Colonic mucosa (tissue), 4 donors: ENCODE results near the gene RTF2. TPM values are rescaled to one million over a fixed set of nuclear protein-coding genes. Genes with fewer than 3 reads are reported as not detected.

Experiments used
- DNase-seq: peaks from one replicate; pipeline ENCODE4 v3.0.0-alpha.2; 2020
- H3K27ac ChIP-seq: fragments of 200-600 bp; one replicate; pipeline ENCODE4 v1.8.0; 2021
- H3K27me3 ChIP-seq: fragments of 200-600 bp; one replicate; pipeline ENCODE4 v1.8.0; 2021
- H3K36me3 ChIP-seq: fragments of 200-600 bp; one replicate; pipeline ENCODE4 v1.8.0; 2021
- H3K4me1 ChIP-seq: fragments of 200-600 bp; one replicate; pipeline ENCODE4 v1.8.0; 2021; ENCODE audit warnings: mild to moderate bottlenecking
- H3K4me3 ChIP-seq: fragments of 200-600 bp; one replicate; pipeline ENCODE4 v1.8.0; 2021
- H3K9ac ChIP-seq, 2 donors: one replicate each; pipeline ENCODE4 v1.7.0; 2013; ENCODE audit warnings: control low read depth in 2 of 2, low read depth in 2 of 2, low read length in 2 of 2
- H3K9me3 ChIP-seq: fragments of 200-600 bp; one replicate; pipeline ENCODE4 v1.8.0; 2021
- intact Hi-C: fragments of 100-400 bp; cut with DNase I; formaldehyde crosslinking; loops from one replicate; pipeline ENCODE4 v1.14.1; 2022
- total RNA-seq, 2 donors: library from RNA; stranded (reverse); fragmentation: NEBNext Ultra II Directional in 1 of 2; extraction: Animal tissue kit (Norgen Biotek cat#: 25700) in 1 of 2; gene quantifications; one replicate each; pipeline ENCODE4 v1.2.1, GENCODE V29; 2021
- TF ChIP-seq, protein P1 (sequence below): fragments of 200-600 bp; IDR thresholded peaks from one replicate; pipeline ENCODE4 v1.8.0; 2022; ENCODE audit warnings: antibody characterized with exemption, mild to moderate bottlenecking
- donor health status: healthy.
- donor health status: DM: no; HTN: no; CAD: no.
- donor health status: DM: no; HTN: no; CAD: no.

RTF2 gene
- total RNA-seq, 2 donors from 2014 or later = 67.3 to 80.8 TPM

DNA sequence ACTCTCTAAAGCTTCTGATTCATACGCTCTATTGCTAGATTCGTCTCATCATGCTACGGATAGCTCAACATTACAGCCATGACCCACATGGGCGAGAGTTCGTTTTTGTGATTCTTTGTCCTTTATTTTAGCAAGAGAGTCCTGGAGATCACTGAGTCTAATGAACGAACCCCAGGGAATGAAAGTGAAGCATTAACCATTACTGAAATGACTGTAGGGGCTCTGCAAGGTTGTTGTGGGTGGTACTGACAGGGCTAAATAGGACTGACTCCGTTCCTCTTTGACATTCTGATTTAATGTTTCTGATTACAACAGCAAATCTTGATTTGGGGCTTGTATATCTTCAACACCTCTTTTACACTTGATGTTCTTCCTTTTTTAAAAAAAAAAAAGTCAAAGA is 13.7 kb upstream of the RTF2 start:
- H3K27ac ChIP-seq = no peak overlapping the region
- H3K4me3 ChIP-seq = no peak overlapping the region
- no peaks in the 10 kb centered on the region for H3K4me1 ChIP-seq
- no peaks in the 10 kb centered on the region for H3K36me3 ChIP-seq
- H3K9me3 ChIP-seq = no peaks in the 10 kb centered on the region
- H3K9ac ChIP-seq = no peak overlapping the region
- H3K27me3 ChIP-seq = no peaks in the 10 kb centered on the region
- no peak for DNase-seq
- TF ChIP-seq, protein P1, sequence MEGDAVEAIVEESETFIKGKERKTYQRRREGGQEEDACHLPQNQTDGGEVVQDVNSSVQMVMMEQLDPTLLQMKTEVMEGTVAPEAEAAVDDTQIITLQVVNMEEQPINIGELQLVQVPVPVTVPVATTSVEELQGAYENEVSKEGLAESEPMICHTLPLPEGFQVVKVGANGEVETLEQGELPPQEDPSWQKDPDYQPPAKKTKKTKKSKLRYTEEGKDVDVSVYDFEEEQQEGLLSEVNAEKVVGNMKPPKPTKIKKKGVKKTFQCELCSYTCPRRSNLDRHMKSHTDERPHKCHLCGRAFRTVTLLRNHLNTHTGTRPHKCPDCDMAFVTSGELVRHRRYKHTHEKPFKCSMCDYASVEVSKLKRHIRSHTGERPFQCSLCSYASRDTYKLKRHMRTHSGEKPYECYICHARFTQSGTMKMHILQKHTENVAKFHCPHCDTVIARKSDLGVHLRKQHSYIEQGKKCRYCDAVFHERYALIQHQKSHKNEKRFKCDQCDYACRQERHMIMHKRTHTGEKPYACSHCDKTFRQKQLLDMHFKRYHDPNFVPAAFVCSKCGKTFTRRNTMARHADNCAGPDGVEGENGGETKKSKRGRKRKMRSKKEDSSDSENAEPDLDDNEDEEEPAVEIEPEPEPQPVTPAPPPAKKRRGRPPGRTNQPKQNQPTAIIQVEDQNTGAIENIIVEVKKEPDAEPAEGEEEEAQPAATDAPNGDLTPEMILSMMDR = no peak
- intact Hi-C loops = no loop called here

DNA sequence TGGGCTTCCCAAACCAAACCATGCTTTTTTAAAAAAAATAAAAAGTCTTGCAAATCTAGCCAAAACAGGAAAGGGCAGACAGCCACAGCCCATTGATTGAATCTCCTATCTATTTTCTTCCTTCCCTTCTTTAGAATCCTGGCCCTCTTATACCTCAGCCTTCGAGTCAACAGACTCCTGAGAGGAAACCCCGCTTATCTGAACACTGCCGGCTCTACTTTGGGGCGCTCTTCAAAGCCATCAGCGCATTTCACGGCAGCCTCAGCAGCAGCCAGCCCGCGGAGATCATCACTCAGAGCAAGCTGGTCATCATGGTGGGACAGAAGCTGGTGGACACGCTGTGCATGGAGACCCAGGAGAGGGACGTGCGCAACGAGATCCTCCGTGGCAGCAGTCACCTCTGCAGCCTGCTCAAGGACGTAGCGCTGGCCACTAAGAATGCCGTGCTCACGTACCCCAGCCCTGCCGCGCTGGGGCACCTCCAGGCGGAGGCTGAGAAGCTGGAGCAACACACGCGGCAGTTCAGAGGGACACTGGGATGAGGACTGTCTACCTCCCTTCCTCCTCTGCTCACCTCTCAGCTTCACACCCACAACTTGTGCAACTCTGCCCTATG is 10.1 kb upstream of the RTF2 start:
- no peak for DNase-seq
- TF ChIP-seq, protein P1 = no peak
- H3K27me3 ChIP-seq = no peaks in the 10 kb centered on the region
- H3K36me3 ChIP-seq = no peaks in the 10 kb centered on the region
- H3K4me1 ChIP-seq = no peaks in the 10 kb centered on the region
- no peaks in the 10 kb centered on the region for H3K9me3 ChIP-seq
- intact Hi-C loops = no loop called here
- H3K9ac ChIP-seq = no peak overlapping the region
- no peak overlapping the region for H3K27ac ChIP-seq
- no peak overlapping the region for H3K4me3 ChIP-seq

DNA sequence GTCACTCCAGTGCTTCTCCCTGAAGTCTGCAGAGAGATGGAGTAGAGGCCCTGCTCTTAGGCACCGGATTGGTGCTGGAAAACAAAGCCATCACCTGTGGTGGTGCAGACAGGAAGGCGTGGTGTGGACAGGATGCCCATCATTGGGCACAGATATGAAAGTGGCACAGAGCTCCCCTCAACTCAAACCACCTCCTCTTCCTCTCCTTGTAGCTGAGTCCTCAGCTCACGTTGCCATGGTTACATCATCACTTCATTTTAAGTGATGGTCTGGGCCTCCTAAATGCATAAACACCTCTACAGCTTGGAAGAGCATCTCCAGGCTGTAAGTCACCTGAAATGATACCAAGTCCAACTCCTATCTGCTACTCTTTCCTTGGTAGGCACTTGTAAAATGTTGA is 8.0 kb upstream of the RTF2 start:
- no peak overlapping the region for H3K4me3 ChIP-seq
- TF ChIP-seq, protein P1 = no peak
- no peak for DNase-seq
- no peaks in the 10 kb centered on the region for H3K27me3 ChIP-seq
- intact Hi-C loops = no loop called here
- no peaks in the 10 kb centered on the region for H3K36me3 ChIP-seq
- H3K4me1 ChIP-seq = no peaks in the 10 kb centered on the region
- no peak overlapping the region for H3K9ac ChIP-seq
- no peak overlapping the region for H3K27ac ChIP-seq
- H3K9me3 ChIP-seq = no peaks in the 10 kb centered on the region

DNA sequence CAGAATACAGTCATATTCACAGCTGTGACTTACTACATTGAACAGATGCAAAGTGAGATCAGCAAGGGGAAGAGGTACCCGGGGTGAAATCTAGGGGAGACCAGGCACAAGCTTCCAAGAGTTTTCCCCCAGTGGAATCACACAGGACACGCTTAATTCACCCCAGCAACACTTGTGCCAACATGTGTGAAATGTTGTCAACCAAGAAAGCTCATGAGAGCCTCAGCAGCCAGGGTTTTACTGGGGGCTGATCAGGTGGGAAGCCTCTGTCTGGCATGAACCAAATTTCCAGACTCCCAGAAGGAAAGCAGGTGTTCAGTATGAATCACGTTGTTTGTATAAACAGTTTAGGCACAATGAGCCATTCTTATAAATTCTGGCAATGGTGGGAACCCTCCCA is 6.9 kb upstream of the RTF2 start:
- TF ChIP-seq, protein P1 = no peak
- H3K27ac ChIP-seq = no peak overlapping the region
- H3K4me1 ChIP-seq = no peaks in the 10 kb centered on the region
- intact Hi-C loops = no loop called here
- H3K9ac ChIP-seq = no peak overlapping the region
- H3K36me3 ChIP-seq = no peaks in the 10 kb centered on the region
- H3K27me3 ChIP-seq = no peaks in the 10 kb centered on the region
- no peak for DNase-seq
- no peaks in the 10 kb centered on the region for H3K9me3 ChIP-seq
- no peak overlapping the region for H3K4me3 ChIP-seq

DNA sequence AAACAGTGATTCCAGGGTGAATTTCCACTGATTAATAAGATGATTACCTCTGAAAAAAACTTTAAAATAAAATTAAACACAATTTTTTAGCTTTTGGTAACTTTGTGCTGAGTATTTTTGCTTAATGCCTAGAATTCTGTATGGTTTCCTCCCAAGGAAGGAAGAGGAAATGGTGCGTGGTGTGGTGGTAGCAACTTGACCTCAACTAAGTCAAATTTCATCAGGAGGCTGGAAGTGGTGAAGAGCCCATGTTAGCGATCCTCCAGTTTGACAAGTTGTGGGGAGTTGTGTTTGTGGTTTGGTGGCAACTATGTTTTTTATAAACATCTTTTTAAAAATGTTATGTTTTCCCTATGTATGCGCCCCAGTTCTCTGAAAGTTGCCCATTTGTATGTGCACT is 5.0 kb upstream of the RTF2 start:
- Histone ChIP-seq H3K36me3 (no peaks in the 10 kb centered on the region), H3K9me3 (no peaks in the 10 kb centered on the region), H3K27me3 (no peaks in the 10 kb centered on the region), H3K4me1 (no peaks in the 10 kb centered on the region), H3K4me3 (no peak overlapping the region), H3K27ac (no peak overlapping the region), H3K9ac (no peak overlapping the region)
- intact Hi-C loops = no loop called here
- no peak for DNase-seq
- TF ChIP-seq, protein P1 = no peak
